ENCODE results near the gene ARL13A. TPM values are rescaled to one million over a fixed set of nuclear protein-coding genes. Genes with fewer than 3 reads are reported as not detected.

ARL13A gene
- not detected for total RNA-seq

DNA sequence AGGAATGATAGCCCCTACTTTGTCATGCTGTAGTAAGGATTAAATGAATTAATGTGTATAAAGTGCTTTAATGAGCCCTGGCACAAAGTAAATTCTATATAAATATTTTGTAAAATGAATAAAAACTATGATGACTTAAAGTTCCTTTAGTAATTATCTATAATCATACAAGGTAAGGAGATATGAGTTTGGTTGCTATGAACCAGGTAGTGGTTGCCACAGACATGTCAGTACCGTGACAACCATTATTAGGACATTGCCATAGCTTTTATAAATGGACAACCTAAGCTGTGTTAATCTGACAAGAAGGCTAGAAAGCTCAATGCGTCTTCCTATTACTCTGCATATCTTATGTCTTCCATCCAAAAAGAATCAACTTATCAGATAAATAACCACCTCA, at the start of gene ARL13A:
TSS of gene ARL13A (plus strand) at position 301 of the 400 bp plus-strand sequence. CDS start 3,982 bp downstream, outside the sequence.
- ATAC-seq (no peak), DNase-seq (no peak)
- no peaks in the 10 kb centered on the region for H3K36me3 ChIP-seq (replicated peaks in 1 of 2; ENCODE audit: insufficient read depth in 1 of 2, low read depth in 2 of 2)
- H3K27ac ChIP-seq: no peak within 1 kb of the TSS
- H3K27me3 ChIP-seq: no peaks in the 10 kb centered on the region
- WGBS, 2 donors: 83 to 96% methylated on average over 2 of the region's 2 CpGs
- intact Hi-C loops (cut with DNase I): no loop called here
- no peaks in the 10 kb centered on the region for H3K9me3 ChIP-seq
- no peak within 1 kb of the TSS for H3K4me3 ChIP-seq
- TF ChIP-seq POLR2A (IDR thresholded peaks at IDR 0.05): no peak
- TF ChIP-seq, protein P1, sequence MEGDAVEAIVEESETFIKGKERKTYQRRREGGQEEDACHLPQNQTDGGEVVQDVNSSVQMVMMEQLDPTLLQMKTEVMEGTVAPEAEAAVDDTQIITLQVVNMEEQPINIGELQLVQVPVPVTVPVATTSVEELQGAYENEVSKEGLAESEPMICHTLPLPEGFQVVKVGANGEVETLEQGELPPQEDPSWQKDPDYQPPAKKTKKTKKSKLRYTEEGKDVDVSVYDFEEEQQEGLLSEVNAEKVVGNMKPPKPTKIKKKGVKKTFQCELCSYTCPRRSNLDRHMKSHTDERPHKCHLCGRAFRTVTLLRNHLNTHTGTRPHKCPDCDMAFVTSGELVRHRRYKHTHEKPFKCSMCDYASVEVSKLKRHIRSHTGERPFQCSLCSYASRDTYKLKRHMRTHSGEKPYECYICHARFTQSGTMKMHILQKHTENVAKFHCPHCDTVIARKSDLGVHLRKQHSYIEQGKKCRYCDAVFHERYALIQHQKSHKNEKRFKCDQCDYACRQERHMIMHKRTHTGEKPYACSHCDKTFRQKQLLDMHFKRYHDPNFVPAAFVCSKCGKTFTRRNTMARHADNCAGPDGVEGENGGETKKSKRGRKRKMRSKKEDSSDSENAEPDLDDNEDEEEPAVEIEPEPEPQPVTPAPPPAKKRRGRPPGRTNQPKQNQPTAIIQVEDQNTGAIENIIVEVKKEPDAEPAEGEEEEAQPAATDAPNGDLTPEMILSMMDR (IDR thresholded peaks at IDR 0.05): no peak
- H3K4me1 ChIP-seq: no peaks in the 10 kb centered on the region

DNA sequence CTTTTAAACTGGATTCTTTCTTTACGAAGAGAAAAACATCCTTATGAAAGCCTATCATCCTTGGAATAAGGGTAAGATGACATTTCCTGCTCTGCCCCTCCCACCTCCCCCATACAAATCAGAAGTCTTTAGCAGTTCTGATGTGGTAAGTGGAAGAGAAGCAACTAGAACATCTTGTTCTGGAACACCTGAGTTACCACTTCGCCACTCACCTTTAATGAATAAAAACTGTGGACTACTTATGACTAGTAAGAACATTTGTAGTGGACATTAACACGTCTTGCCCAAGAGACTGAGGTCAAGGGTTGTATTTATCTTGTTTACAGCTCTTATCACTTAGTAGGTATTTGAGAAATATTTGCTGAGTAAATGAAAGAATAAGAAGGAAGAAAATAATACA, 45.1 kb upstream of the ARL13A start:
- TF ChIP-seq, protein P1 (IDR thresholded peaks at IDR 0.05): no peak
- TF ChIP-seq POLR2A (IDR thresholded peaks at IDR 0.05): no peak

DNA sequence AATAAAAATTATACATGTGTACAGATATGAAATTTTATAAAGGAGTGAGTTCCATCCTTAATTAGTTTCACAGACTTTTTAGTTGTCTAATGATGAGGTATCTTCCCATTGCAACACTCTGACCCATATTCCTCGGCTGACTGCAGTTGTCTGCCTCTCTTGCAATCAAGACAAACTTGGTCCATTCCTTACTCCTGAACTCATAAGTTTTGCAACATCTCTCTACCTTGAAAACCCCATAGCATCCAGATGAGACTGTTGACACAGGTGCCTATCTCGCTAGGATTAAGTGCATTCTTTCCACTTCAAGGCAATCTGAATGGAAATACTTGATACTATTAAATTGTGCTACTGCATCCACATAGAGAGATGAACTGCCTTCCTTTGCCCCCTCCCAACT, 43.1 kb upstream of the ARL13A start:
- TF ChIP-seq, protein P1 (IDR thresholded peaks at IDR 0.05): no peak
- TF ChIP-seq POLR2A (IDR thresholded peaks at IDR 0.05): no peak
- no peak overlapping the region for H3K27ac ChIP-seq
- H3K27me3 ChIP-seq: no peaks in the 10 kb centered on the region
- H3K4me3 ChIP-seq: no peak overlapping the region
- peaks cover 13% of the 10 kb centered on the region for H3K4me1 ChIP-seq
- DNase-seq: no peak
- intact Hi-C loops (cut with DNase I): no loop called here
- 82 to 83% methylated on average over 2 of the region's 2 CpGs for WGBS, 2 donors
- H3K36me3 ChIP-seq (replicated peaks in 1 of 2; ENCODE audit: insufficient read depth in 1 of 2, low read depth in 2 of 2): no peaks in the 10 kb centered on the region
- ATAC-seq: no peak
- no peaks in the 10 kb centered on the region for H3K9me3 ChIP-seq

More for the DNA sequence above, 45.1 kb upstream of the ARL13A start:
- H3K27me3 ChIP-seq: no peaks in the 10 kb centered on the region
- H3K27ac ChIP-seq: no peak overlapping the region
- ATAC-seq (no peak), DNase-seq (no peak)
- 57 to 61% methylated on average over 3 of the region's 3 CpGs for WGBS, 2 donors
- intact Hi-C loops (cut with DNase I): no loop called here
- no peaks in the 10 kb centered on the region for H3K36me3 ChIP-seq (replicated peaks in 1 of 2; ENCODE audit: insufficient read depth in 1 of 2, low read depth in 2 of 2)
- peaks cover 9% of the 10 kb centered on the region for H3K4me1 ChIP-seq
- H3K4me3 ChIP-seq: no peak overlapping the region
- H3K9me3 ChIP-seq: no peaks in the 10 kb centered on the region

DNA sequence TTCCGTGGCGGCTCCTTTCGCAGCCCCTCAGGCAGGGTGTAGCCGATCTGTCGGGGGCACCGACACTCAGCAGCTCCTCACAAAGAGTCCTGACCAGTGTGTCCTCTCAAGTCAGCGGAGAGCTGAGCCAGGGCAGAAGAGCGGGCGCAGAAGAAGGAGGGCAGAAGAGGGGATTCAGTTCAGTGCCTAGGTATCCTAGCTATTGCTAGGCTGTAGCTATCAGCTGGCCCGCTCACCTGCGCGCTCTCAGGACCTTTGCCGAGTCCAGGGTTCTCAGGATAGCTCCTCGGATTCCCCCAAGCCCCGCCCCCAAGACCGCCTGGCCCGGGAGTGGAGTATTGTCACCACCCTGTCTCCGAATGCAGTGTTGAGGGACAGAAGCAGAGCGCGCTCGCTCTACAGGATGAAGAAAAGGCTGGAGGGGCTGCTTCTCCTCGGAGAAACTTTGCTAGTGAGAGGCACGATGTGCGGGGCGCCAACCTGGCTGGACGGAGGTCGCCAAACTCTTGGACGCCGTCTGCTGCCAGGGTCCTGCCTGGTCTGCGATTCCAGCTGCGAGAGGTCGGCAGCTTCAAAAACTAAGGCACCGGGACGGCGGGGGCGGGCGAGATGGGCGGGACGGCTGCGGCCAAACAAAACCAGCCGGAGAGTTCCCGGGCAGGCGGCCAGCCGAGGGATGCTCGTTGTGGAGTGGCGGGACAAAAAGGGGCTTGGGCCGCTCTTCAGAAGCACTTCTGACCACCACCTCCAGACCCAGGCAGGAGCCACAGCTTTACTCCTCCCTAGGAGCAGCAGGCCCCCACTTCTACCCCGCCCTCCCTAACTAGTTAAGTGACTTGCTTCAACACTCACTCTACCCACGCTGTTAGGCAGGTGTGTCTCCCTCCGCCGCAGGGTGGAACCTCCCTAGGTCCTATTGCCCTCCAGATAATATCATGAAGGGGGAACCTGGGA, 40.6 kb upstream of the ARL13A start, which contains the start of gene XKRX:
TSS of gene XKRX (minus strand) at position 258 of the 954 bp plus-strand sequence. CDS start 613 bp downstream, outside the sequence.
- DNase-seq: peak; percentile 13 to 56 (median 25)
- no peak for ATAC-seq
- Histone ChIP-seq H3K27ac (no peak within 1 kb of the TSS), H3K9me3 (no peaks in the 10 kb centered on the region), H3K27me3 (no peaks in the 10 kb centered on the region), H3K4me1 (peaks cover 13% of the 10 kb centered on the region), H3K36me3 (replicated peaks in 1 of 2; ENCODE audit: insufficient read depth in 1 of 2, low read depth in 2 of 2) (no peaks in the 10 kb centered on the region), H3K4me3 (no peak within 1 kb of the TSS)
- intact Hi-C loops (cut with DNase I): no loop called here
- TF ChIP-seq POLR2A (IDR thresholded peaks at IDR 0.05): no peak
- TF ChIP-seq, protein P1 (IDR thresholded peaks at IDR 0.05): no peak
- WGBS, 2 donors: 0% methylated on average over 31 of the region's 51 CpGs; no CpG with 5 or more reads in 1 of the 2 donors

Data from body of pancreas (tissue), 4 donors.